ENCODE results near the gene NOTUM. TPM values are rescaled to one million over a fixed set of nuclear protein-coding genes. Genes with fewer than 3 reads are reported as not detected.

Gene NOTUM
- total and polyA plus RNA-seq, 10 of the 15 experiments (the other 5 are each of a cell fraction or from before 2014, with no cell fraction given): 0.04 to 0.13 TPM; not detected in 8

DNA sequence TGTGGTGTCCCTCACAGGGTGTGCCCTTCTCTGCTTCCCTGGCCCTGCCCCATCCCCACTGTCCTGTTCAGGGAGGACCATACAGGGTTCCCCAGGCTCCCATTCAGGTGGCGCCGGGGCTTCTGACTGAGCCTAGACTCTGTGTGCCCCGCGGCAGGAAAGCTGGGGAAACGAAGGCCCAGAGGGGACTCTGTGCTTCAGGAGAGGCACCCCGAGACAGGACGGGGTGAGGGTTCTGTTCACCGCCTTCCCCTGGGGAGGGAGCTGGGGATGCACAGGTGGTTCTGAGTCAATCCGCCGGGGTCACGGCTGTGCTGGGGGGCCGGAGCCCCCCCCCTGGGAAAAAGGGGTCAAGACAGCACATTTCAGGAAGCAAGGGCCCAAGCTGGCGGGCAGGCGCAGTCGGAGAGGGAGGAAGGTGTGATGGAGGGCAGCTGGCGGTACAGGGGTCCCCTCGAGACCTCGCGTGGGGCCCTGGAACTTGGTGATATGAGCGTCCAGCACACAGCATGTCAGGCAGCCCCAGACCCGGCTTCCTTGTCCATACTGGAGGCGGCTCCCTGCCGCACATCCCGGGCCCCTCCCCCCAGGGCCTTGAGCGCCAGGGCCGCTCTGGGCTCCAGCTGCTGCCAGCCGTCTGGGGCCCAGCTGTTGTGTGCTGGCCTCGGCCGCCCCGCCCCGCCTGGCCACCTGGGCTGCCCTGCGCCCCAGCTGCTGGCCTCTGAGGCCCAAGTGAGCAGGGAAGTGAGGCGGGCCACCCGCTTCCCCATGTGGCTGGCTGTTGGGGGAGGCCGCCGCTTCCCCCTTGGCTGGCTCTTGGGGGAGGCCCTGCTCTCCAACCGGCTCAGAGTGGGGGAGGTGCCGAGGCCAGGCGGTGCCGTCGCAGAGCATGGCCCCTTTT is 5.6 kb upstream of the NOTUM start (continued):
- TF ChIP-seq ZBTB4 (CRISPR knock-in tag; IDR thresholded peaks at IDR 0.05): no peak
- TF ChIP-seq SPI1 (IDR thresholded peaks at IDR 0.05; ENCODE audit: borderline replicate concordance, insufficient read depth, low read depth, low read length): peak; percentile 2; the same call in 1 of the 2 replicates
- TF ChIP-seq CBFB (IDR thresholded peaks at IDR 0.05; ENCODE audit: low read depth): no peak
- TF ChIP-seq SMAD5 (IDR thresholded peaks at IDR 0.05; ENCODE audit: low read depth): no peak
- peak; percentile 93 for TF ChIP-seq TCF12 (IDR thresholded peaks at IDR 0.05; ENCODE audit: low read depth, low read length)
- TF ChIP-seq HCFC1 (IDR thresholded peaks at IDR 0.05; ENCODE audit: low read length): no peak
- TF ChIP-seq ZSCAN29 (IDR thresholded peaks at IDR 0.05): no peak
- TF ChIP-seq SKIL (IDR thresholded peaks at IDR 0.05; ENCODE audit: low read depth, poor library complexity, severe bottlenecking): no peak
- no peak for TF ChIP-seq CREM (IDR thresholded peaks at IDR 0.05; ENCODE audit: low read depth)
- peak; percentile 26; the same call in 1 of the 2 replicates for TF ChIP-seq GATAD2B (conservative IDR thresholded peaks at IDR 0.05; ENCODE audit: low read depth)
- no peak for TF ChIP-seq FOS (IDR thresholded peaks at IDR 0.05; ENCODE audit: borderline replicate concordance, extremely low read depth, insufficient read length)
- no peak for TF ChIP-seq PAX5 (IDR thresholded peaks at IDR 0.05; ENCODE audit: borderline replicate concordance, low read depth, low read length)
- TF ChIP-seq TCF3 (IDR thresholded peaks at IDR 0.05; ENCODE audit: borderline replicate concordance, insufficient read depth, low read depth, low read length): peak; percentile 98
- TF ChIP-seq EP300 (IDR thresholded peaks at IDR 0.05; ENCODE audit: borderline replicate concordance in 1 of 2, control insufficient read depth in 1 of 2, low read depth in 2 of 2, low read length in 2 of 2): no peak
- TF ChIP-seq CBX5 (IDR thresholded peaks at IDR 0.05; ENCODE audit: low read depth): no peak
- TF ChIP-seq SIN3A (IDR thresholded peaks at IDR 0.05; ENCODE audit: low read depth, low read length): no peak
- no peak for TF ChIP-seq BACH1 (IDR thresholded peaks at IDR 0.05; ENCODE audit: borderline replicate concordance)
